HepG2 (cell line): ENCODE results near the gene NUDT7. TPM values are rescaled to one million over a fixed set of nuclear protein-coding genes. Genes with fewer than 3 reads are reported as not detected.

Source experiments
- GABPA ChIP-seq, 2 experiments: IDR thresholded peaks; 2 replicates each; pipeline ENCODE4 v1.6.1; 2011 to 2016; ENCODE audit warnings: low read depth in 2 of 2, low read length in 1 of 2, missing biosample characterization in 1 of 2, missing genetic modification characterization in 1 of 2
- MEIS1 ChIP-seq: sonication (generic); formaldehyde crosslinking; IDR thresholded peaks from 2 replicates; pipeline ENCODE4 v1.9.0; 2021; ENCODE audit warnings: mild to moderate bottlenecking, missing genetic modification reagents, moderate library complexity, borderline replicate concordance
- MYC ChIP-seq: sonication (generic); formaldehyde crosslinking; IDR thresholded peaks from 2 replicates; pipeline ENCODE4 v1.9.0; 2021; ENCODE audit warnings: missing genetic modification reagents, borderline replicate concordance
- PAX8 ChIP-seq: sonication (generic); formaldehyde crosslinking; IDR thresholded peaks from 2 replicates; pipeline ENCODE4 v1.8.0; 2022; ENCODE audit warnings: mild to moderate bottlenecking, missing genetic modification reagents, borderline replicate concordance
- RNF2 ChIP-seq: fragments of 450-650 bp; conservative IDR thresholded peaks from 2 replicates; pipeline ENCODE4 v1.6.1; 2016; ENCODE audit warnings: low read depth
- SIN3B ChIP-seq: fragments of 150-350 bp; IDR thresholded peaks from 2 replicates; pipeline ENCODE4 v1.6.1; 2014; ENCODE audit warnings: low read length
- SKI ChIP-seq: fragments of 450-650 bp; IDR thresholded peaks from one replicate; pipeline ENCODE4 v1.6.1; 2018; ENCODE audit warnings: mild to moderate bottlenecking; ENCODE audit not compliant: partially characterized antibody
- SRSF1 ChIP-seq: fragments of 200-400 bp; formaldehyde crosslinking; optimal IDR thresholded peaks from 2 replicates; pipeline ENCODE3; 2017; ENCODE audit warnings: mild to moderate bottlenecking, low read depth, low read length, moderate library complexity
- TCF7L2 ChIP-seq: IDR thresholded peaks from 2 replicates; pipeline ENCODE4 v1.6.1; 2011; ENCODE audit warnings: mild to moderate bottlenecking, low read depth, low read length, moderate library complexity
- ZNF138 ChIP-seq: sonication (generic); formaldehyde crosslinking; IDR thresholded peaks from 2 replicates; pipeline ENCODE4 v1.5.0; 2020; ENCODE audit warnings: mild to moderate bottlenecking, low read depth, missing genetic modification reagents
- ZNF180 ChIP-seq: sonication (generic); formaldehyde crosslinking; IDR thresholded peaks from 2 replicates; pipeline ENCODE4 v1.4.0; 2020; ENCODE audit warnings: low read depth, missing genetic modification reagents, borderline replicate concordance
- ZNF354B ChIP-seq: sonication (generic); formaldehyde crosslinking; IDR thresholded peaks from 2 replicates; pipeline ENCODE4 v1.8.0; 2022; ENCODE audit warnings: mild to moderate bottlenecking, missing genetic modification reagents
- polyA plus RNA-seq, 8 experiments: library from polyadenylated mRNA; depleted of rRNA in 3 of 8; stranded (reverse) in 7 of 8; unstranded in 1 of 8; fragments of >200 nt; fragmentation: Illumina TruSeq in 4 of 8; extraction: Trizol in 4 of 8; gene quantifications; 2 replicates each; pipeline versions ENCODE4 v1.2.1 to v1.2.3, GENCODE V29; 2011 to 2016; ENCODE audit warnings: low read depth in 4 of 8, missing spikeins in 1 of 8, mixed read lengths in 1 of 8; ENCODE audit not compliant: insufficient read depth in 1 of 8
- total RNA-seq, 5 experiments: library from RNA; depleted of rRNA; stranded (reverse); fragments of >200 nt; fragmentation: Illumina TruSeq; extraction: Trizol; gene quantifications; 2 replicates each; pipeline ENCODE4 v1.2.3, GENCODE V29; 2016; ENCODE audit warnings: low read depth in 1 of 5
- TF ChIP-seq, protein P1 (sequence below), 2 experiments: sonication (generic) in 1 of 2; formaldehyde crosslinking in 1 of 2; IDR thresholded peaks; 2 replicates each; pipeline versions ENCODE4 v1.4.0 to v1.6.1; 2016 to 2020; ENCODE audit warnings: borderline replicate concordance in 1 of 2, low read depth in 1 of 2, mild to moderate bottlenecking in 1 of 2, missing genetic modification reagents in 1 of 2
- TF ChIP-seq, protein P2 (sequence below): IDR thresholded peaks from 2 replicates; pipeline ENCODE4 v1.6.1; 2012; ENCODE audit warnings: inconsistent platforms
- TF ChIP-seq, protein P3 (sequence below): sonication (generic); formaldehyde crosslinking; IDR thresholded peaks from 2 replicates; pipeline ENCODE4 v1.4.0; 2020; ENCODE audit warnings: mild to moderate bottlenecking, missing genetic modification reagents
- TF ChIP-seq, protein P4 (sequence below): sonication (generic); formaldehyde crosslinking; IDR thresholded peaks from 2 replicates; pipeline ENCODE4 v1.4.0; 2020; ENCODE audit warnings: missing genetic modification reagents, borderline replicate concordance

NUDT7 gene
- total and polyA plus RNA-seq, 2 of the 13 experiments (the other 11 are each of a cell fraction or from before 2014, with no cell fraction given) = 14.3 to 23.9 TPM

DNA sequence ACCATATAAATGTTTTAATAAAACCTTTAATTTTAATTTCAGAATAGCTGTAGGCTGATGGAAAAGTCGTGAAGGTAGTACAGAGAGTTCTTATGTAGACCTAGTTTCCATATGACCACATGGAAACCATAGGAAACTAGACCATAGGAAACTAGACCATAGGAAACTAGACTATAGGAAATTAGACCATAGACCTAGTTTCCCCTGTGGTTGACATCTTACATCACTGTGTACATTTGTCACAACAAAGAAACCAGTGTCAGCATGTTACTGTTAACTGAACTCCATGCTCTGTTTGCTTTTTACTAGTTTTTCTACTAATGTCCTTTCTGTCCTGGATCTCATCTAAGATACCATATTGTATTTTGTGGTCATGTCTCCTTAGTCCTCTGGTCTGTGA, 14.6 kb downstream of the NUDT7 start (continued):
- TF ChIP-seq MYC (CRISPR knock-in tag) = no peak
- TF ChIP-seq RNF2 = no peak
- no peak for TF ChIP-seq ZNF354B (CRISPR knock-in tag)
- TF ChIP-seq MEIS1 (CRISPR knock-in tag) = no peak
- TF ChIP-seq, protein P1, sequence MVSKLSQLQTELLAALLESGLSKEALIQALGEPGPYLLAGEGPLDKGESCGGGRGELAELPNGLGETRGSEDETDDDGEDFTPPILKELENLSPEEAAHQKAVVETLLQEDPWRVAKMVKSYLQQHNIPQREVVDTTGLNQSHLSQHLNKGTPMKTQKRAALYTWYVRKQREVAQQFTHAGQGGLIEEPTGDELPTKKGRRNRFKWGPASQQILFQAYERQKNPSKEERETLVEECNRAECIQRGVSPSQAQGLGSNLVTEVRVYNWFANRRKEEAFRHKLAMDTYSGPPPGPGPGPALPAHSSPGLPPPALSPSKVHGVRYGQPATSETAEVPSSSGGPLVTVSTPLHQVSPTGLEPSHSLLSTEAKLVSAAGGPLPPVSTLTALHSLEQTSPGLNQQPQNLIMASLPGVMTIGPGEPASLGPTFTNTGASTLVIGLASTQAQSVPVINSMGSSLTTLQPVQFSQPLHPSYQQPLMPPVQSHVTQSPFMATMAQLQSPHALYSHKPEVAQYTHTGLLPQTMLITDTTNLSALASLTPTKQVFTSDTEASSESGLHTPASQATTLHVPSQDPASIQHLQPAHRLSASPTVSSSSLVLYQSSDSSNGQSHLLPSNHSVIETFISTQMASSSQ (IDR thresholded peaks at IDR 0.05; ENCODE audit: low read depth) = peak; percentile 24; the same call in 1 of the 2 replicates
- TF ChIP-seq, protein P1 (CRISPR knock-in tag; IDR thresholded peaks at IDR 0.05; ENCODE audit: borderline replicate concordance) = no peak
- no peak for TF ChIP-seq ZNF180 (CRISPR knock-in tag)
- TF ChIP-seq, protein P2, sequence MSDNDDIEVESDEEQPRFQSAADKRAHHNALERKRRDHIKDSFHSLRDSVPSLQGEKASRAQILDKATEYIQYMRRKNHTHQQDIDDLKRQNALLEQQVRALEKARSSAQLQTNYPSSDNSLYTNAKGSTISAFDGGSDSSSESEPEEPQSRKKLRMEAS = peak; percentile 64; the same call in 1 of the 2 replicates
- no peak for TF ChIP-seq PAX8 (CRISPR knock-in tag)
- peak; percentile 22; the same call in 1 of the 2 replicates for TF ChIP-seq TCF7L2
- no peak for TF ChIP-seq ZNF138 (CRISPR knock-in tag)
- no peak for TF ChIP-seq SIN3B
- TF ChIP-seq, protein P3, sequence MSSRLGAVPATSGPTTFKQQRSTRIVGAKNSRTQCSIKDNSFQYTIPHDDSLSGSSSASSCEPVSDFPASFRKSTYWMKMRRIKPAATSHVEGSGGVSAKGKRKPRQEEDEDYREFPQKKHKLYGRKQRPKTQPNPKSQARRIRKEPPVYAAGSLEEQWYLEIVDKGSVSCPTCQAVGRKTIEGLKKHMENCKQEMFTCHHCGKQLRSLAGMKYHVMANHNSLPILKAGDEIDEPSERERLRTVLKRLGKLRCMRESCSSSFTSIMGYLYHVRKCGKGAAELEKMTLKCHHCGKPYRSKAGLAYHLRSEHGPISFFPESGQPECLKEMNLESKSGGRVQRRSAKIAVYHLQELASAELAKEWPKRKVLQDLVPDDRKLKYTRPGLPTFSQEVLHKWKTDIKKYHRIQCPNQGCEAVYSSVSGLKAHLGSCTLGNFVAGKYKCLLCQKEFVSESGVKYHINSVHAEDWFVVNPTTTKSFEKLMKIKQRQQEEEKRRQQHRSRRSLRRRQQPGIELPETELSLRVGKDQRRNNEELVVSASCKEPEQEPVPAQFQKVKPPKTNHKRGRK = no peak
- no peak for TF ChIP-seq SRSF1
- peak; percentile 58 for TF ChIP-seq SKI
- TF ChIP-seq GABPA (IDR thresholded peaks at IDR 0.05; ENCODE audit: low read depth, low read length) = no peak
- no peak for TF ChIP-seq GABPA (CRISPR knock-in tag; IDR thresholded peaks at IDR 0.05; ENCODE audit: low read depth)
- TF ChIP-seq, protein P4, sequence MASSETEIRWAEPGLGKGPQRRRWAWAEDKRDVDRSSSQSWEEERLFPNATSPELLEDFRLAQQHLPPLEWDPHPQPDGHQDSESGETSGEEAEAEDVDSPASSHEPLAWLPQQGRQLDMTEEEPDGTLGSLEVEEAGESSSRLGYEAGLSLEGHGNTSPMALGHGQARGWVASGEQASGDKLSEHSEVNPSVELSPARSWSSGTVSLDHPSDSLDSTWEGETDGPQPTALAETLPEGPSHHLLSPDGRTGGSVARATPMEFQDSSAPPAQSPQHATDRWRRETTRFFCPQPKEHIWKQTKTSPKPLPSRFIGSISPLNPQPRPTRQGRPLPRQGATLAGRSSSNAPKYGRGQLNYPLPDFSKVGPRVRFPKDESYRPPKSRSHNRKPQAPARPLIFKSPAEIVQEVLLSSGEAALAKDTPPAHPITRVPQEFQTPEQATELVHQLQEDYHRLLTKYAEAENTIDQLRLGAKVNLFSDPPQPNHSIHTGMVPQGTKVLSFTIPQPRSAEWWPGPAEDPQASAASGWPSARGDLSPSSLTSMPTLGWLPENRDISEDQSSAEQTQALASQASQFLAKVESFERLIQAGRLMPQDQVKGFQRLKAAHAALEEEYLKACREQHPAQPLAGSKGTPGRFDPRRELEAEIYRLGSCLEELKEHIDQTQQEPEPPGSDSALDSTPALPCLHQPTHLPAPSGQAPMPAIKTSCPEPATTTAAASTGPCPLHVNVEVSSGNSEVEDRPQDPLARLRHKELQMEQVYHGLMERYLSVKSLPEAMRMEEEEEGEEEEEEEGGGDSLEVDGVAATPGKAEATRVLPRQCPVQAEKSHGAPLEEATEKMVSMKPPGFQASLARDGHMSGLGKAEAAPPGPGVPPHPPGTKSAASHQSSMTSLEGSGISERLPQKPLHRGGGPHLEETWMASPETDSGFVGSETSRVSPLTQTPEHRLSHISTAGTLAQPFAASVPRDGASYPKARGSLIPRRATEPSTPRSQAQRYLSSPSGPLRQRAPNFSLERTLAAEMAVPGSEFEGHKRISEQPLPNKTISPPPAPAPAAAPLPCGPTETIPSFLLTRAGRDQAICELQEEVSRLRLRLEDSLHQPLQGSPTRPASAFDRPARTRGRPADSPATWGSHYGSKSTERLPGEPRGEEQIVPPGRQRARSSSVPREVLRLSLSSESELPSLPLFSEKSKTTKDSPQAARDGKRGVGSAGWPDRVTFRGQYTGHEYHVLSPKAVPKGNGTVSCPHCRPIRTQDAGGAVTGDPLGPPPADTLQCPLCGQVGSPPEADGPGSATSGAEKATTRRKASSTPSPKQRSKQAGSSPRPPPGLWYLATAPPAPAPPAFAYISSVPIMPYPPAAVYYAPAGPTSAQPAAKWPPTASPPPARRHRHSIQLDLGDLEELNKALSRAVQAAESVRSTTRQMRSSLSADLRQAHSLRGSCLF = no peak
